ENCODE data around the gene IZUMO3. TPM values are rescaled to one million over a fixed set of nuclear protein-coding genes. Genes with fewer than 3 reads are reported as not detected.

The IZUMO3 gene
- total and polyA plus RNA-seq, 2 of the 8 experiments (the other 6 are each of a cell fraction or from before 2014, with no cell fraction given) = not detected

DNA sequence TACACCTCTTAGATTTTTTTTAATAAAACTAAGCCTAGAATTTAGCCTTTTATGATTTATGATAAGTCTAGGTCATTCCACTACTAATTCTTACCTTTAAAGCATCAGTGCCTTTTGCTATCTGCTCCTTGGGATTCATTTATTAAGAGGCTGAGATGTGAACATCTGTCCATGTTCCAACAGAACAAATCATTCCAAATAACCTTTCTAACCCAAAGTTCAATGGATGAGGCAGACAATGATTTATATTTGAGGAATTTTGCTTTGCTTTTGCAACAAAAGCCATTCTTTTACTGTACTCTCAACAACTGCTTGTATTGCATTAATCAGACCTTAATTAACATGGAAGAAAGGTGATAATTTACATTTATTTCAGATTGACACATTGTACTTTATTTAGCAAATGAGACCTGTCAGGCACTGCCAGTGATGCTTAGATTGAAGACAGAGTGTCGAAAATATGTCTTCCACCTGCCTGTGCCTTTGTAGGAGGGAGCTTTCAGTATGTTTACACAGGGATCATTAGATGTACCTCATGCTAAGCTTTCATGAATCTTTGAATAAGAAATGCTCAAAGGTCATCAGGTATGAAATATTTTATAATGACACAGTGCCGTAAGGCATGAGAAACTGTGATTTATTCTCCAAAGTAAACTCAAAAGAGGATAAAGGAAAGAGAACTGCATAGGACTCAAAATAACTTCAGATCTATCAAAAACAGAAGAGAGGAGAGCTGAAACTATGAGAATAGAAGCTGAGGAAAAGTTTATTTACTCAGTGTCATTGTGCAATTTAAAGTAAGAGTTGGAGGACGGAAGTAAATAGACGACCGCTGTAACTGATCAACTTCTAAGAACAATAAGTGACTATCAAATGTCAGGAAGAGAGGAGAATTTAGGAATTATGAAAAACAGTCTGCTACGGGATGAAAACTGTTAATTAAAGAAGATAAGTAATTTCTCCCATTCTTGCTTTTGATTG is 36.7 kb upstream of the IZUMO3 start:
- H3K23ac ChIP-seq (ENCODE audit: insufficient read length) = no peak overlapping the region
- no peaks in the 10 kb centered on the region for H3K23me2 ChIP-seq (ENCODE audit: low read depth, low read length)
- no peak overlapping the region for H2BK20ac ChIP-seq (ENCODE audit: low read length)
- no peak overlapping the region for H3K4ac ChIP-seq (replicated peaks; ENCODE audit: insufficient read length, low read depth, low read length)
- H3K79me1 ChIP-seq (ENCODE audit: low read depth, low read length) = no peaks in the 10 kb centered on the region
- FAIRE-seq = no peak
- H2BK5ac ChIP-seq (ENCODE audit: low read depth, low read length) = no peak overlapping the region
- H3K18ac ChIP-seq (ENCODE audit: extremely low read depth, low read length) = no peak overlapping the region
- H3K56ac ChIP-seq (replicated peaks; ENCODE audit: insufficient read length, low read depth, low read length) = no peak overlapping the region
- no peak overlapping the region for H2BK15ac ChIP-seq (ENCODE audit: low read length)
- TF ChIP-seq RNF2 (IDR thresholded peaks at IDR 0.05; ENCODE audit: borderline replicate concordance, low read depth, low read length, missing control alignments, poor library complexity, severe bottlenecking) (no peak), PHF8 (conservative IDR thresholded peaks at IDR 0.05; ENCODE audit: low read depth, low read length) (no peak), CHD1 (IDR thresholded peaks at IDR 0.05; ENCODE audit: low read depth, low read length) (no peak), GTF2F1 (IDR thresholded peaks at IDR 0.05; ENCODE audit: borderline replicate concordance, low read depth, low read length) (no peak), SP2 (IDR thresholded peaks at IDR 0.05; ENCODE audit: low read length) (no peak), RXRA (IDR thresholded peaks at IDR 0.05; ENCODE audit: insufficient read depth, low read depth, low read length) (no peak), SAP30 (IDR thresholded peaks at IDR 0.05; ENCODE audit: insufficient read depth, insufficient replicate concordance, low read length) (no peak), ASH2L (IDR thresholded peaks at IDR 0.05; ENCODE audit: low read length) (no peak), CHD2 (IDR thresholded peaks at IDR 0.05; ENCODE audit: low read length) (no peak)
- H2BK12ac ChIP-seq (ENCODE audit: low read depth, low read length) = no peak overlapping the region
- no peak overlapping the region for H2BK120ac ChIP-seq (replicated peaks; ENCODE audit: low read depth, low read length)
- no peak overlapping the region; a peak in 1 of 7 replicates for H3K9ac ChIP-seq (replicated peaks in 1 of 4; ENCODE audit: extremely low read depth in 1 of 4, low read depth in 3 of 4, low read length in 3 of 4)
- H4K91ac ChIP-seq (replicated peaks; ENCODE audit: insufficient read length, low read length) = no peak overlapping the region
- no peak overlapping the region for H3K14ac ChIP-seq (ENCODE audit: insufficient read length)
- no peak overlapping the region for H3K4me2 ChIP-seq (ENCODE audit: insufficient read depth in 1 of 2, low read depth in 2 of 2, low read length in 2 of 2)
- no peaks in the 10 kb centered on the region for H3K4me1 ChIP-seq (replicated peaks in 1 of 4; ENCODE audit: control insufficient read depth in 3 of 4, insufficient read depth in 4 of 4, low read length in 3 of 4)
- no peaks in the 10 kb centered on the region for H3K27me3 ChIP-seq (replicated peaks in 1 of 4; ENCODE audit: control insufficient read depth in 3 of 4, extremely low read depth in 1 of 4, insufficient read depth in 3 of 4, low read length in 3 of 4)
- 0 out of 4 replicates have a peak, but pooled peaks cover 0 to 3% of the 10 kb centered on the region in 2 experiments for H3K9me3 ChIP-seq (ENCODE audit: insufficient read depth in 2 of 2, low read depth in 1 of 2, low read length in 1 of 2)
- WGBS, 2 experiments (ENCODE audit: extremely low coverage in 1 of 2, insufficient coverage in 1 of 2, insufficient read length in 1 of 2, insufficient replicate concordance in 2 of 2, low coverage in 1 of 2, low lambda C conversion rate in 2 of 2, missing lambda C conversion rate in 1 of 2) = 88% methylated on average over 6 of the region's 6 CpGs; no CpG with 5 or more reads in 1 of the 2 experiments
- H3K27ac ChIP-seq (ENCODE audit: low read depth, low read length) = no peak overlapping the region
- no peaks in the 10 kb centered on the region for H4K20me1 ChIP-seq (replicated peaks in 1 of 2; ENCODE audit: control insufficient read depth in 1 of 2, insufficient read depth in 2 of 2, low read length in 2 of 2)
- no peak overlapping the region for H4K8ac ChIP-seq (ENCODE audit: extremely low read depth, insufficient read depth, low read length)
- H3K79me2 ChIP-seq (ENCODE audit: control insufficient read depth in 1 of 2, insufficient read depth in 2 of 2, low read length in 2 of 2) = no peaks in the 10 kb centered on the region
- no peak overlapping the region for H3K4me3 ChIP-seq (ENCODE audit: extremely low read depth in 1 of 4, insufficient read depth in 2 of 4, low read depth in 3 of 4, low read length in 4 of 4)
- no peak overlapping the region for H2AK5ac ChIP-seq (ENCODE audit: low read depth, low read length)
- CTCF ChIA-PET (ENCODE audit: partially characterized antibody) = no interaction called here
- DNase-seq (ENCODE audit: low read depth in 1 of 2, low spot score in 2 of 2) = no peak
- H4K5ac ChIP-seq (ENCODE audit: insufficient read length, low read depth, low read length) = no peak overlapping the region
- no peaks in the 10 kb centered on the region for H3K36me3 ChIP-seq (ENCODE audit: control insufficient read depth in 2 of 4, insufficient read depth in 4 of 4, low read length in 3 of 4)
- POLR2A ChIA-PET (ENCODE audit: partially characterized antibody) = no interaction called here
- no peak overlapping the region for H2AFZ ChIP-seq (ENCODE audit: low read length)
